SU-DHL-6 (cell line): ENCODE data around the gene MGAT4A.

Source experiments
- H2AFZ ChIP-seq: fragments of 200-600 bp; sonication (generic); 2 replicates; pipeline ENCODE4 v1.6.1; 2014; ENCODE audit warnings: low read depth, mild to moderate bottlenecking, moderate library complexity, mixed read lengths, antibody characterized with exemption, low read length; ENCODE audit not compliant: severe bottlenecking
- H3F3A ChIP-seq: fragments of 200-600 bp; shearing (Covaris generic); 2 replicates; pipeline ENCODE4 v1.6.0; 2016; ENCODE audit warnings: antibody characterized with exemption, mild to moderate bottlenecking; ENCODE audit not compliant: insufficient read depth
- H3K27ac ChIP-seq: fragments of 200-600 bp; sonication (generic); 2 replicates; pipeline ENCODE4 v1.5.1; 2016; ENCODE audit warnings: low read depth, mild to moderate bottlenecking, low read length, moderate library complexity, mixed read lengths
- H3K27me3 ChIP-seq: fragments of 200-600 bp; sonication (generic), shearing (Covaris generic); 2 replicates; pipeline ENCODE4 v1.6.0; 2014; ENCODE audit warnings: mild to moderate bottlenecking, low read length
- H3K36me3 ChIP-seq: fragments of 200-600 bp; sonication (generic); 2 replicates; pipeline ENCODE4 v1.6.1; 2014; ENCODE audit warnings: mild to moderate bottlenecking, low read length, mixed read lengths
- H3K4me2 ChIP-seq: fragments of 300-600, 200-600 bp; shearing (Covaris generic), sonication (generic); 2 replicates; pipeline ENCODE4 v1.6.0; 2014; ENCODE audit warnings: low read length, low read depth, mild to moderate bottlenecking; ENCODE audit not compliant: poor library complexity, severe bottlenecking
- H3K4me3 ChIP-seq: fragments of 200-600 bp; sonication (generic); 2 replicates; pipeline ENCODE4 v1.5.1; 2014; ENCODE audit warnings: antibody characterized with exemption, low read length, mild to moderate bottlenecking, mixed read lengths; ENCODE audit not compliant: insufficient read depth, poor library complexity, severe bottlenecking
- H3K79me2 ChIP-seq: fragments of 200-600 bp; sonication (generic); 2 replicates; pipeline ENCODE4 v1.6.1; 2014; ENCODE audit warnings: mild to moderate bottlenecking, low read length, moderate library complexity; ENCODE audit not compliant: insufficient read depth
- H3K9ac ChIP-seq: fragments of 200-600 bp; sonication (generic); 2 replicates; pipeline ENCODE4 v1.7.0; 2014; ENCODE audit warnings: mild to moderate bottlenecking, low read length
- H3K9me2 ChIP-seq: fragments of 200-600 bp; sonication (generic); replicated peaks from 2 replicates; pipeline ENCODE4 v1.6.1; 2014; ENCODE audit warnings: low read length; ENCODE audit not compliant: insufficient read depth
- H3K9me3 ChIP-seq: fragments of 200-600 bp; sonication (generic); 2 replicates; pipeline ENCODE4 v1.6.1; 2014; ENCODE audit warnings: low read length, mixed read lengths; ENCODE audit not compliant: insufficient read depth
- H4K20me1 ChIP-seq: fragments of 200-600 bp; sonication (generic); 2 replicates; pipeline ENCODE4 v1.6.1; 2014; ENCODE audit warnings: low read depth, mild to moderate bottlenecking, antibody characterized with exemption, low read length, moderate library complexity, mixed read lengths
- EZH2phosphoT487 ChIP-seq: fragments of 200-600 bp; sonication (generic), shearing (Covaris generic); conservative IDR thresholded peaks from 2 replicates; pipeline ENCODE4 v1.6.1; 2018; ENCODE audit warnings: mild to moderate bottlenecking, antibody characterized with exemption, low read length, moderate library complexity, mixed read lengths
- TF ChIP-seq, protein P1 (sequence below): fragments of 200-600 bp; sonication (generic); IDR thresholded peaks from one replicate; pipeline ENCODE4 v1.5.1; 2017; ENCODE audit warnings: antibody characterized with exemption, mild to moderate bottlenecking, low read length, moderate library complexity; ENCODE audit not compliant: insufficient read depth, poor library complexity, severe bottlenecking

The MGAT4A gene

DNA sequence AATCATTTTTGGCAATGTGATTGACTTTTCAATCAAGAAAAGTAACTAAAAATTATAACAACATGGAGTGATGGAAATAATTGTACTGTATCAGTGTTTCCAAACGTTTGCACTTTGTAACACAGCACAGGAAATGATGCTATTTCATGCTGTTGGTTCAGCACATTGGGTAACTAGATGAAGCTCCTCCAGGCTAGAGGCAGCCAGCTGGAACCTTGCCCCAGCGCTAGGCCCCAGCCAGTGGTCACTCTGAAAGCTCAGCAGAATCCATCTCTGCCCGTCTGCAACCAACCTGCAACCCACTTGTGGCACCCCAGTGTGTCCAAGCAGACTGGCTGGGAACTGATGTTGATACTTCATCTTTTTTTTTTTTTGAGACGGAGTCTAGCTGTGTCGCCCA lies 107.3 kb downstream of the MGAT4A start:
- Histone ChIP-seq H3K9me3 (no peaks in the 10 kb centered on the region), H3K27me3 (no peaks in the 10 kb centered on the region), H3K9ac (no peak overlapping the region), H4K20me1 (no peaks in the 10 kb centered on the region), H3K4me2 (no peak overlapping the region), H3K79me2 (no peaks in the 10 kb centered on the region), H2AFZ (no peak overlapping the region), H3K27ac (no peak overlapping the region), H3K9me2 (no peaks in the 10 kb centered on the region), H3K36me3 (no peaks in the 10 kb centered on the region), H3F3A (no peaks in the 10 kb centered on the region), H3K4me3 (no peak overlapping the region)
- TF ChIP-seq EZH2phosphoT487 = no peak
- TF ChIP-seq, protein P1, sequence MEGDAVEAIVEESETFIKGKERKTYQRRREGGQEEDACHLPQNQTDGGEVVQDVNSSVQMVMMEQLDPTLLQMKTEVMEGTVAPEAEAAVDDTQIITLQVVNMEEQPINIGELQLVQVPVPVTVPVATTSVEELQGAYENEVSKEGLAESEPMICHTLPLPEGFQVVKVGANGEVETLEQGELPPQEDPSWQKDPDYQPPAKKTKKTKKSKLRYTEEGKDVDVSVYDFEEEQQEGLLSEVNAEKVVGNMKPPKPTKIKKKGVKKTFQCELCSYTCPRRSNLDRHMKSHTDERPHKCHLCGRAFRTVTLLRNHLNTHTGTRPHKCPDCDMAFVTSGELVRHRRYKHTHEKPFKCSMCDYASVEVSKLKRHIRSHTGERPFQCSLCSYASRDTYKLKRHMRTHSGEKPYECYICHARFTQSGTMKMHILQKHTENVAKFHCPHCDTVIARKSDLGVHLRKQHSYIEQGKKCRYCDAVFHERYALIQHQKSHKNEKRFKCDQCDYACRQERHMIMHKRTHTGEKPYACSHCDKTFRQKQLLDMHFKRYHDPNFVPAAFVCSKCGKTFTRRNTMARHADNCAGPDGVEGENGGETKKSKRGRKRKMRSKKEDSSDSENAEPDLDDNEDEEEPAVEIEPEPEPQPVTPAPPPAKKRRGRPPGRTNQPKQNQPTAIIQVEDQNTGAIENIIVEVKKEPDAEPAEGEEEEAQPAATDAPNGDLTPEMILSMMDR = no peak

DNA sequence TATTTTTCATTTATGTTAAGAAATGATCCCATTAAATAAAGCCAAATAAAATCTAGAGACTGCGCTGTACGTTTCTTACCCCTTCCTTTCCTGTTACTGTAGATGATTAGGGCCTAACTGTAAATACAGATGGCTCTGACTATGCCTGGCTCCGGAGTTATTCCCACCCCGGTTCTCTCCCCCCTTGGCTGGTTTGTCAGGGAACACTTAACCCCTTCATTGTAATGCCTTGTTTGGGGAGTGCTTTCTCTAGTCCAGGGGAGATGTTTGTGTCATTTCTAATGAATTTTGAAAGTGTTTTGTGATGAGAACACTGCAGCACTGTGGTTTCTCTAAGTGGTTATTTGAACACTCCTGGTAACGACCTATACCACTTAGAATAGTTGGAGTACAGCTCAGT lies 113.8 kb downstream of the MGAT4A start:
- Histone ChIP-seq H3F3A (no peaks in the 10 kb centered on the region), H3K79me2 (no peaks in the 10 kb centered on the region), H3K27ac (no peak overlapping the region), H3K9ac (no peak overlapping the region), H3K4me3 (no peak overlapping the region), H2AFZ (no peak overlapping the region), H4K20me1 (no peaks in the 10 kb centered on the region), H3K4me2 (no peak overlapping the region), H3K9me2 (no peaks in the 10 kb centered on the region), H3K27me3 (no peaks in the 10 kb centered on the region), H3K36me3 (peaks cover 3% of the 10 kb centered on the region; the same call in 1 of the 2 replicates), H3K9me3 (no peaks in the 10 kb centered on the region)
- TF ChIP-seq, protein P1 = no peak
- no peak for TF ChIP-seq EZH2phosphoT487

DNA sequence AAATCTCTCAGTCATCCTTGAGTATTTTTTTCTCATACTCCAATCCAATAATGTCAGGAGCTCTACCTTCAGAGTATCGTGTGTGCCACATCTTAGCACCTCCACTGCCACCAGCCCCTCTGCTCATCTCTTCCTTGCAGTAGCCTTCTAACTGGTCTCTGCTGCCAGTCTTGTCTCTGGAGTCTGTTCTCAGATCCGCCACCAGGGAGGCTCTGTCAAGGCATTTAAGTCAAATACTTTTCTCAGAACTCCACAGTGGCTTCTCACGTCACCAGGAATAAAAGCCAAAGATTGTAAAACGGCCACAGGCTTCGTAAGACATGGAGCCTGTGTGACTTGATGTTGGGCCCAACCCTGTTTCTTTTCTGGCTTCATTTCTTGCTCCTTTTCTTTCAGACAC lies 115.5 kb downstream of the MGAT4A start:
- no peaks in the 10 kb centered on the region for H3K27me3 ChIP-seq
- no peaks in the 10 kb centered on the region for H3K9me3 ChIP-seq
- H3K4me2 ChIP-seq = no peak overlapping the region
- no peaks in the 10 kb centered on the region for H4K20me1 ChIP-seq
- H3K79me2 ChIP-seq = no peaks in the 10 kb centered on the region
- no peaks in the 10 kb centered on the region for H3K9me2 ChIP-seq
- H3F3A ChIP-seq = no peaks in the 10 kb centered on the region
- no peak overlapping the region for H3K9ac ChIP-seq
- TF ChIP-seq, protein P1 = no peak
- no peak for TF ChIP-seq EZH2phosphoT487
- no peak overlapping the region for H3K27ac ChIP-seq
- no peak overlapping the region for H2AFZ ChIP-seq
- H3K4me3 ChIP-seq = no peak overlapping the region
- H3K36me3 ChIP-seq = peaks cover 3% of the 10 kb centered on the region; the same call in 1 of the 2 replicates
